ENCODE data around the gene LRIT3. TPM values are rescaled to one million over a fixed set of nuclear protein-coding genes. Genes with fewer than 3 reads are reported as not detected.

LRIT3 gene
- 0.08 and 0.54 TPM in 2 replicates for polyA plus RNA-seq

GRCh38 chr4:109847896-109848442 lies at the start of gene LRIT3:
Gene LRIT3 (plus strand): TSS chr4:109848107. CDS start chr4:109848202, 95 bp downstream.

GRCh38 chr4:109801895-109802319 lies 46.0 kb upstream of the LRIT3 start, which contains the start of gene CFI:
Gene CFI (minus strand): TSS chr4:109801999. CDS start chr4:109801971, 28 bp downstream.

GRCh38 chr4:109815151-109816081 lies 32.5 kb upstream of the LRIT3 start, which contains the start of gene GAR1:
Gene GAR1 (plus strand): TSS chr4:109815762. CDS start chr4:109816165, 403 bp downstream.

GRCh38 chr4:109827672-109828071 lies 20.2 kb upstream of the LRIT3 start, which contains the start of gene RRH:
Gene RRH (plus strand): TSS chr4:109827972. CDS start chr4:109828028, 56 bp downstream.

GRCh38 chr4:109912706-109913595 lies 65.0 kb downstream of the LRIT3 start, which contains the start of gene EGF:
Gene EGF (plus strand): TSS chr4:109912883. CDS start chr4:109913336, 453 bp downstream.

Other genes with a start within 250 kb of the LRIT3 start
- gene CASP6, start 144.7 kb upstream of the LRIT3 start, polyA plus RNA-seq = 6.1 TPM in 1 of 2 replicates, not detected in the other
- 25.7 and 39.9 TPM in 2 replicates for gene PLA2G12A, start 118.0 kb upstream of the LRIT3 start, polyA plus RNA-seq
- gene CFI, start 46.1 kb upstream of the LRIT3 start, polyA plus RNA-seq = not detected in 2 replicates
- 5.6 and 6.5 TPM in 2 replicates for gene GAR1, start 32.3 kb upstream of the LRIT3 start, polyA plus RNA-seq
- 0.38 and 0.89 TPM in 2 replicates for gene RRH, start 20.1 kb upstream of the LRIT3 start, polyA plus RNA-seq
- gene EGF, start 64.8 kb downstream of the LRIT3 start, polyA plus RNA-seq = not detected in 2 replicates